Upper lobe of left lung (tissue), 6 donors: ENCODE results near the gene EMILIN3. TPM values are rescaled to one million over a fixed set of nuclear protein-coding genes. Genes with fewer than 3 reads are reported as not detected.
A peak's percentile ranks its signal among the peaks of the same experiment; 100 is the strongest.

ENCODE experiments used
- ATAC-seq, 2 donors: fragments of 200-7000 bp; cut with Tn5 transposase; one replicate each; pipeline ENCODE4 v1.9.1; 2022; ENCODE audit warnings: mild to moderate bottlenecking in 2 of 2, moderate library complexity in 2 of 2; ENCODE audit not compliant: low FRiP score in 2 of 2
- DNase-seq, 2 donors: peaks; one replicate each; pipeline ENCODE4 v3.0.0-alpha.2; 2019 to 2020
- H3K27ac ChIP-seq, 4 donors: fragments of 200-600 bp; sonication (generic); one replicate each; pipeline ENCODE4 v1.5.1; 2016 to 2019
- H3K27me3 ChIP-seq, 4 donors: fragments of 200-600 bp; sonication (generic); one replicate each; pipeline ENCODE4 v1.5.1; 2017 to 2019
- H3K36me3 ChIP-seq, 4 donors: fragments of 200-600 bp; sonication (generic); one replicate each; pipeline ENCODE4 v1.5.1; 2016 to 2019
- H3K4me1 ChIP-seq, 4 donors: fragments of 200-600 bp; sonication (generic); one replicate each; pipeline ENCODE4 v1.5.1; 2018 to 2019
- H3K4me3 ChIP-seq, 4 donors: fragments of 200-600 bp; sonication (generic); one replicate each; pipeline ENCODE4 v1.5.1; 2017 to 2019; ENCODE audit warnings: mild to moderate bottlenecking in 2 of 4, moderate library complexity in 1 of 4
- H3K9me3 ChIP-seq, 4 donors: fragments of 200-600 bp; sonication (generic); one replicate each; pipeline ENCODE4 v1.5.1; 2018 to 2019
- CTCF ChIP-seq, 6 experiments: fragments of 450-650 bp in 4 of 6; fragments of 200-600 bp in 2 of 6; sonication (generic) in 2 of 6; IDR thresholded peaks; one replicate each; pipeline ENCODE4 v1.5.1; 2016 to 2019; ENCODE audit warnings: antibody characterized with exemption in 6 of 6
- EP300 ChIP-seq, 4 donors: sonication (generic); formaldehyde crosslinking; IDR thresholded peaks; one replicate each; pipeline ENCODE4 v1.5.1; 2017; ENCODE audit warnings: antibody characterized with exemption in 4 of 4, control low read depth in 2 of 4
- POLR2A ChIP-seq, 4 donors: fragments of 450-650 bp; IDR thresholded peaks; one replicate each; pipeline ENCODE4 v1.5.1; 2016 to 2017; ENCODE audit warnings: antibody characterized with exemption in 4 of 4, mild to moderate bottlenecking in 2 of 4
- POLR2AphosphoS5 ChIP-seq, 2 donors: sonication (generic); formaldehyde crosslinking; IDR thresholded peaks; one replicate each; pipeline ENCODE4 v1.5.1; 2017; ENCODE audit warnings: antibody characterized with exemption in 2 of 2
- WGBS, 2 donors: methylation state at CpG; one replicate each; pipeline ENCODE4 v1.1.5; 2017 to 2018; 5-methylcytosine and 5-hydroxymethylcytosine counted together
- total RNA-seq, 6 donors: library from RNA; depleted of rRNA in 4 of 6; stranded (reverse); fragments of >200 nt in 4 of 6; gene quantifications; one replicate each; pipeline versions ENCODE4 v1.1.0 to v1.2.1, GENCODE V29; 2016 to 2021
- donor health status: DM: no; HTN: no; CAD: no; lungs with moderate emphysema.
- donor health status: DM: no; HTN: yes; CAD: no; lungs with severe emphysema.

EMILIN3 gene
- total RNA-seq, 6 donors from 2014 or later, result 0.06 to 0.61 (median 0.16) TPM; not detected in 2

GRCh38 chr20:41375846-41376245 is 9.2 kb upstream of the EMILIN3 start:
- H3K4me3 ChIP-seq, result no peak overlapping the region
- ATAC-seq (no peak), DNase-seq (no peak)
- peaks cover 4 to 11% (median 9%) of the 10 kb centered on the region in 4 donors for H3K9me3 ChIP-seq
- 73% methylated on average over 8 to 9 of the region's 9 CpGs for WGBS, 2 donors
- H3K27me3 ChIP-seq, result no peaks in the 10 kb centered on the region
- H3K36me3 ChIP-seq, result no peaks in the 10 kb centered on the region
- no peak for TF ChIP-seq CTCF (IDR thresholded peaks at IDR 0.05)
- no peak for TF ChIP-seq POLR2AphosphoS5 (IDR thresholded peaks at IDR 0.05)
- no peak for TF ChIP-seq EP300 (IDR thresholded peaks at IDR 0.05)
- no peaks in the 10 kb centered on the region for H3K4me1 ChIP-seq
- no peak overlapping the region for H3K27ac ChIP-seq

DNA sequence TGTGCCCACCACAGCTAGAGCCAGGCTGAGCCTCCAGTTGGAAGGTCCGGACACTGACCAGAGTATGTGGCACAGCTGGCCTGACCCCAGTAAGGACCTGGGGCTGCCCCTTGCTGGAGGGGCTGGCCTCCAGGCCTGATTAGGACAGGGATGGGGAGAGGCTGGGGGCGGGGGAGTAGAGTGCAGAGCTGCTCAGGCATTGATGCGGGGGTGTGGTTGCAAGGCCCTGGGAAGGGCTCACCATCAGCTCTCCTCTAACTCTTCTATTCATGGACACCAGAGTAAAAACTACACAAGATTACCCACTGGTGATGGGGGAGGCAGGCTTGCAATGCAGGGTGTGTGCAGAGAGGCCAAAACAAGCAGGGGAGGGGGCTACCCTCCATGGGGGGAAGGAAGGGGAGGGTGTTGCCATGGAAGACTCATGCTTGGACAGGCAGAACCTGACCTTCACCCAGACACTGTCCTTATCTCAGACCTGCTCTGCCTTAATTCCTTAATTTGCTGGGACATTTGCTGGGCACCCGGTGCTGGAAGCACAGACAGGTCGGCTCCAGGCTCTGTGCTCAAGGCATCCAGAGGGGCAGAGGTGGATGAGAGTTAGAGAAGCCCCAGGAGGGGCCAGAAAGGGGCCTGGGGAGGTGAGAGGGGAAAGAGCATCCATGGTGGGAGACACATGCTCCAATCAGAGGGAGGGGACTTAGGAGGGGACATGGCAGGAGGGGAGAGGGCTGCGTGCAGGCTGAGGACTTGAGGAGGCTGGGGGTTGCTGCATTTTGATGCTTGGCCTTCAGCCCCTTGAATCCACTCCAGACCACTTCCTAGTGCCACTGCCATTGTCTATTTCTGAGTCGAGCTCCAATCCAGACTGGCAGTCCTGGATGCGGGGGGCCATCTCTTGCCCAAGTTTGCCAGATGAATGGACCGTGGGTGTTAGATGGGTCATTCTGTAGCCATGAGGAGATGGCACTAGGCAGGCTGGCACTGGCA is 7.6 kb upstream of the EMILIN3 start:
- DNase-seq, result no peak
- WGBS, 2 donors, result 85 to 87% methylated on average over 7 to 9 of the region's 9 CpGs

GRCh38 chr20:41373251-41373783 is 6.7 kb upstream of the EMILIN3 start:
- Histone ChIP-seq H3K36me3 (no peaks in the 10 kb centered on the region), H3K4me1 (no peaks in the 10 kb centered on the region), H3K27me3 (no peaks in the 10 kb centered on the region), H3K4me3 (no peak overlapping the region), H3K9me3 (peaks cover 4 to 11% (median 9%) of the 10 kb centered on the region in 4 donors), H3K27ac (no peak overlapping the region)
- ATAC-seq (no peak), DNase-seq (no peak)
- WGBS, 2 donors, result 79 to 85% methylated on average over 11 of the region's 11 CpGs
- TF ChIP-seq CTCF (IDR thresholded peaks at IDR 0.05), result no peak
- no peak for TF ChIP-seq EP300 (IDR thresholded peaks at IDR 0.05)
- no peak for TF ChIP-seq POLR2A (IDR thresholded peaks at IDR 0.05)

More for the DNA sequence above, 7.6 kb upstream of the EMILIN3 start:
- H3K4me1 ChIP-seq, result no peaks in the 10 kb centered on the region
- peaks cover 4 to 11% (median 9%) of the 10 kb centered on the region in 4 donors for H3K9me3 ChIP-seq
- H3K27ac ChIP-seq, result no peak overlapping the region
- H3K4me3 ChIP-seq, result no peak overlapping the region
- TF ChIP-seq POLR2A (IDR thresholded peaks at IDR 0.05), result no peak
- TF ChIP-seq POLR2AphosphoS5 (IDR thresholded peaks at IDR 0.05), result no peak
- no peak for TF ChIP-seq EP300 (IDR thresholded peaks at IDR 0.05)
- TF ChIP-seq CTCF (IDR thresholded peaks at IDR 0.05), result no peak
- H3K27me3 ChIP-seq, result no peaks in the 10 kb centered on the region
- ATAC-seq, result peak in 1 of 2 donors; percentile 7
- H3K36me3 ChIP-seq, result no peaks in the 10 kb centered on the region

- TF ChIP-seq POLR2AphosphoS5 (IDR thresholded peaks at IDR 0.05) (no peak), POLR2A (IDR thresholded peaks at IDR 0.05) (no peak), EP300 (IDR thresholded peaks at IDR 0.05) (no peak), CTCF (IDR thresholded peaks at IDR 0.05) (no peak)
- Histone ChIP-seq H3K36me3 (no peaks in the 10 kb centered on the region), H3K27me3 (peaks cover 0 to 11% (median 4%) of the 10 kb centered on the region in 4 donors), H3K27ac (no peak overlapping the region), H3K4me3 (no peak overlapping the region), H3K9me3 (peaks cover 4 to 11% (median 9%) of the 10 kb centered on the region in 4 donors), H3K4me1 (peaks cover 4 to 7% (median 4%) of the 10 kb centered on the region in 4 donors)
- 85 to 87% methylated on average over 4 of the region's 4 CpGs for WGBS, 2 donors
- DNase-seq (no peak), ATAC-seq (no peak)
Measured at GRCh38 chr20:41371371-41371770, 4.8 kb upstream of the EMILIN3 start.
